HepG2 (cell line): Measurements from ENCODE around the gene SH3GLB2. TPM values are rescaled to one million over a fixed set of nuclear protein-coding genes. Genes with fewer than 3 reads are reported as not detected.
A peak's percentile ranks its signal among the peaks of the same experiment; 100 is the strongest.

Experiments
- ATAC-seq: fragments of 200-7000 bp; cut with Tn5 transposase; 3 replicates; pipeline ENCODE4 v1.9.1; 2020; ENCODE audit warnings: mild to moderate bottlenecking, moderate library complexity
- BruUV-seq: library from RNA; stranded (reverse); fragments of 400-500 nt; replicated peaks from 2 replicates; lab custom pipeline; 2021; lab: Mats Ljungman, UMichigan
- CTCF ChIA-PET: fragments of 300-600 bp; formaldehyde crosslinking; extraction: SDS; loops from one replicate; lab custom pipeline; 2021; ENCODE audit warnings: low total read pairs, inconsistent platforms, low intra/inter-chr PET ratio; lab: Yijun Ruan, JAX
- POLR2A ChIA-PET: fragments of 350-600 bp; sonication (Branson Sonifier 250); formaldehyde crosslinking; loops from one replicate; lab custom pipeline; 2020; ENCODE audit warnings: antibody characterized with exemption, inconsistent platforms; lab: Yijun Ruan, JAX
- DNase-seq: peaks from one replicate; pipeline ENCODE4 v3.0.0-alpha.2; 2015; ENCODE audit warnings: low spot score
- FAIRE-seq: peaks from 3 replicates; lab custom pipeline; 2011; peaks lifted over from hg19 to GRCh38; lab: Jason Lieb, UNC
- H2AFZ ChIP-seq: one replicate; pipeline ENCODE4 v1.6.1; 2011; ENCODE audit warnings: low read length, inconsistent platforms
- H3K27ac ChIP-seq: fragments of 300-600 bp; 3 replicates; pipeline ENCODE4 v1.8.0; 2011; ENCODE audit warnings: mixed run types, mild to moderate bottlenecking, mixed read lengths, low read length, inconsistent platforms; ENCODE audit not compliant: insufficient read depth; ENCODE audit errors: extremely low read length
- H3K27me3 ChIP-seq, 2 experiments: fragments of 200-600 bp in 1 of 2; 2 replicates in 1 of 2; 3 replicates in 1 of 2; pipeline versions ENCODE4 v1.6.0 to v1.8.0; 2011; ENCODE audit warnings: low read length in 2 of 2, mild to moderate bottlenecking in 2 of 2, moderate library complexity in 2 of 2, inconsistent platforms in 1 of 2; ENCODE audit not compliant: insufficient read depth in 2 of 2, control insufficient read depth in 1 of 2
- H3K36me3 ChIP-seq, 2 experiments: fragments of 200-600 bp in 1 of 2; replicated peaks in 1 of 2; 2 replicates in 1 of 2; 3 replicates in 1 of 2; pipeline versions ENCODE4 v1.5.1 to v1.8.0; 2011; ENCODE audit warnings: low read length in 2 of 2, inconsistent platforms in 1 of 2; ENCODE audit not compliant: insufficient read depth in 2 of 2, control insufficient read depth in 1 of 2
- H3K4me1 ChIP-seq: 2 replicates; pipeline ENCODE4 v1.5.1; 2012; ENCODE audit warnings: low read length, inconsistent platforms; ENCODE audit not compliant: insufficient read depth
- H3K4me2 ChIP-seq: 2 replicates; pipeline ENCODE4 v1.6.0; 2011; ENCODE audit warnings: low read depth, low read length, inconsistent platforms
- H3K4me3 ChIP-seq, 3 experiments: fragments of 200-600 bp in 1 of 3; sonication (generic), shearing (Covaris generic) in 1 of 3; replicated peaks in 1 of 3; 2 replicates each; pipeline ENCODE4 v1.5.1; 2011 to 2016; ENCODE audit warnings: low read length in 3 of 3, inconsistent platforms in 2 of 3, low read depth in 2 of 3, mild to moderate bottlenecking in 2 of 3, control low read depth in 1 of 3, mixed read lengths in 1 of 3; ENCODE audit not compliant: insufficient read depth in 1 of 3
- H3K79me2 ChIP-seq: one replicate; pipeline ENCODE4 v1.6.1; 2011; ENCODE audit warnings: low read length, inconsistent platforms; ENCODE audit not compliant: insufficient read depth
- H3K9ac ChIP-seq: 2 replicates; pipeline ENCODE4 v1.6.0; 2011; ENCODE audit warnings: mild to moderate bottlenecking, low read depth, low read length, inconsistent platforms; ENCODE audit not compliant: insufficient read depth
- H3K9me3 ChIP-seq: 2 replicates; pipeline ENCODE4 v1.5.1; 2012; ENCODE audit warnings: mild to moderate bottlenecking, low read length
- H4K20me1 ChIP-seq: 2 replicates; pipeline ENCODE4 v1.6.0; 2011; ENCODE audit warnings: inconsistent platforms, mild to moderate bottlenecking, low read length, moderate library complexity; ENCODE audit not compliant: insufficient read depth
- CC2D1A ChIP-seq: sonication (generic); formaldehyde crosslinking; IDR thresholded peaks from 2 replicates; pipeline ENCODE4 v1.8.1; 2023; ENCODE audit warnings: mild to moderate bottlenecking, missing genetic modification reagents
- GTF2F1 ChIP-seq: fragments of 150-350 bp; IDR thresholded peaks from 2 replicates; pipeline ENCODE4 v1.6.1; 2014; ENCODE audit warnings: low read length
- HHEX ChIP-seq: IDR thresholded peaks from 2 replicates; pipeline ENCODE4 v1.6.1; 2016; ENCODE audit warnings: control low read depth
- IKZF1 ChIP-seq: fragments of 450-650 bp; IDR thresholded peaks from 2 replicates; pipeline ENCODE4 v1.7.1; 2016
- RBFOX2 ChIP-seq: fragments of 200-400 bp; formaldehyde crosslinking; IDR thresholded peaks from 2 replicates; pipeline ENCODE4 v1.6.1; 2017; ENCODE audit warnings: low read depth, mild to moderate bottlenecking, low read length
- REL ChIP-seq: sonication (generic); formaldehyde crosslinking; conservative IDR thresholded peaks from 2 replicates; pipeline ENCODE4 v1.8.0; 2022; ENCODE audit warnings: mild to moderate bottlenecking, missing genetic modification reagents, moderate library complexity
- SYNCRIP ChIP-seq: fragments of 200-400 bp; formaldehyde crosslinking; IDR thresholded peaks from 2 replicates; pipeline ENCODE4 v1.6.1; 2018; ENCODE audit warnings: mild to moderate bottlenecking, low read depth, low read length; ENCODE audit not compliant: insufficient read depth
- ZMAT3 ChIP-seq: sonication (generic); formaldehyde crosslinking; conservative IDR thresholded peaks from 2 replicates; pipeline ENCODE4 v1.7.0; 2021; ENCODE audit warnings: missing genetic modification reagents
- ZNF432 ChIP-seq: sonication (generic); formaldehyde crosslinking; IDR thresholded peaks from 2 replicates; pipeline ENCODE4 v1.5.0; 2020; ENCODE audit warnings: missing genetic modification reagents, mild to moderate bottlenecking, borderline replicate concordance
- ZNF644 ChIP-seq: IDR thresholded peaks from 2 replicates; pipeline ENCODE4 v1.6.1; 2016; ENCODE audit warnings: low read depth
- ZSCAN9 ChIP-seq: IDR thresholded peaks from 2 replicates; pipeline ENCODE4 v1.6.1; 2016; ENCODE audit warnings: borderline replicate concordance
- WGBS: methylation state at CpG from one replicate; pipeline ENCODE4 v1.1.6; 2017; ENCODE audit warnings: low lambda C conversion rate; 5-methylcytosine and 5-hydroxymethylcytosine counted together
- in situ Hi-C: cut with HindIII; loops from 2 replicates; pipeline ENCODE4 v1.10.0; 2017; ENCODE audit warnings: low pct_unique_long_range_greater_than_20kb; ENCODE audit not compliant: extremely low pct_ligation_motif_present
- intact Hi-C: fragments of 100-400 bp; cut with micrococcal nuclease; formaldehyde crosslinking; loops from one replicate; pipeline ENCODE4 v1.10.0; 2022; ENCODE audit not compliant: unreplicated experiment
- polyA plus RNA-seq, 8 experiments: library from polyadenylated mRNA; depleted of rRNA in 3 of 8; stranded (reverse) in 7 of 8; unstranded in 1 of 8; fragments of >200 nt; fragmentation: Illumina TruSeq in 4 of 8; extraction: Trizol in 4 of 8; gene quantifications; 2 replicates each; pipeline versions ENCODE4 v1.2.1 to v1.2.3, GENCODE V29; 2011 to 2016; ENCODE audit warnings: low read depth in 4 of 8, missing spikeins in 1 of 8, mixed read lengths in 1 of 8; ENCODE audit not compliant: insufficient read depth in 1 of 8
- total RNA-seq, 5 experiments: library from RNA; depleted of rRNA; stranded (reverse); fragments of >200 nt; fragmentation: Illumina TruSeq; extraction: Trizol; gene quantifications; 2 replicates each; pipeline ENCODE4 v1.2.3, GENCODE V29; 2016; ENCODE audit warnings: low read depth in 1 of 5
- TF ChIP-seq, protein P1 (sequence below): sonication (generic); formaldehyde crosslinking; IDR thresholded peaks from 2 replicates; pipeline ENCODE4 v1.5.1; 2020; ENCODE audit warnings: mild to moderate bottlenecking, moderate library complexity, missing genetic modification reagents
- TF ChIP-seq, protein P2 (sequence below): sonication (generic); formaldehyde crosslinking; IDR thresholded peaks from 2 replicates; pipeline ENCODE4 v1.5.1; 2020; ENCODE audit warnings: missing genetic modification reagents, mild to moderate bottlenecking, borderline replicate concordance
- TF ChIP-seq, protein P3 (sequence below): sonication (generic); formaldehyde crosslinking; IDR thresholded peaks from 2 replicates; pipeline ENCODE4 v1.5.0; 2020; ENCODE audit warnings: mild to moderate bottlenecking, missing genetic modification reagents
- TF ChIP-seq, protein P4 (sequence below): IDR thresholded peaks from 2 replicates; pipeline ENCODE4 v1.6.1; 2016; ENCODE audit warnings: low read depth
- TF ChIP-seq, protein P5 (sequence below): sonication (generic); formaldehyde crosslinking; IDR thresholded peaks from 2 replicates; pipeline ENCODE4 v1.5.0; 2020; ENCODE audit warnings: missing genetic modification reagents, mild to moderate bottlenecking, borderline replicate concordance

Gene SH3GLB2
- total and polyA plus RNA-seq, 2 of the 13 experiments (the other 11 are each of a cell fraction or from before 2014, with no cell fraction given), result 24.0 to 40.6 TPM

DNA sequence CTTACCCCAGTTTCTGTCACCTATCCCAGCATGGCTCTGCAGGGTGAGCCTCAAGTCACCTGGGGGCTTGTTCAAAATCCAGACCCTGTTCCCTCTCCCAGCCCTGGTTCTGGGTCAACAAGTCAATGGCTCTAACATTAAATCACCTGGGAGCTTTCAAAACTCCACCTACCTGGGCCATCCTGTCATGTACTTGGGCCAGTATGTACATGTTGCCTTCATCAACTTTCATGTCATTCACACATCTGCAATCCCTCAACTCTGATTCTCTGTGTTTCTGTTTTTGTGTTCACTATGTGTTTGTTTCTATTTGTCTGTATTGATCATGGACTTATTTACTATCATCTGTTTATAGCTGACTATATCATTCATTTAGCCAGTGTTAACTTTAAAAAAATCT, 2.1 kb upstream of the SH3GLB2 start (continued):
- TF ChIP-seq, protein P1, sequence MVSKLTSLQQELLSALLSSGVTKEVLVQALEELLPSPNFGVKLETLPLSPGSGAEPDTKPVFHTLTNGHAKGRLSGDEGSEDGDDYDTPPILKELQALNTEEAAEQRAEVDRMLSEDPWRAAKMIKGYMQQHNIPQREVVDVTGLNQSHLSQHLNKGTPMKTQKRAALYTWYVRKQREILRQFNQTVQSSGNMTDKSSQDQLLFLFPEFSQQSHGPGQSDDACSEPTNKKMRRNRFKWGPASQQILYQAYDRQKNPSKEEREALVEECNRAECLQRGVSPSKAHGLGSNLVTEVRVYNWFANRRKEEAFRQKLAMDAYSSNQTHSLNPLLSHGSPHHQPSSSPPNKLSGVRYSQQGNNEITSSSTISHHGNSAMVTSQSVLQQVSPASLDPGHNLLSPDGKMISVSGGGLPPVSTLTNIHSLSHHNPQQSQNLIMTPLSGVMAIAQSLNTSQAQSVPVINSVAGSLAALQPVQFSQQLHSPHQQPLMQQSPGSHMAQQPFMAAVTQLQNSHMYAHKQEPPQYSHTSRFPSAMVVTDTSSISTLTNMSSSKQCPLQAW (CRISPR knock-in tag), result no peak
- TF ChIP-seq, protein P2, sequence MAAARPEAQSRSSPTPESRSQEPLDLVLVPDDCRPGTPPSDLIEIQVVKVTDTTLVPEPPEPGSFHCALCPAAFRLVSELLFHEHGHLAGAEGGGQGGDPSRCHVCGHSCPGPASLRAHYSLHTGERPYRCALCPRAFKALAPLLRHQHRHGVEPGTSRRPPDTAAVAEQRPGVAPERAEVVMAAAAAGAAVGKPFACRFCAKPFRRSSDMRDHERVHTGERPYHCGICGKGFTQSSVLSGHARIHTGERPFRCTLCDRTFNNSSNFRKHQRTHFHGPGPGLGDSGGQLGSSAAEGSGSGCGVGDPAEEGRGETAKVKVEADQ (CRISPR knock-in tag), result no peak
- TF ChIP-seq, protein P3, sequence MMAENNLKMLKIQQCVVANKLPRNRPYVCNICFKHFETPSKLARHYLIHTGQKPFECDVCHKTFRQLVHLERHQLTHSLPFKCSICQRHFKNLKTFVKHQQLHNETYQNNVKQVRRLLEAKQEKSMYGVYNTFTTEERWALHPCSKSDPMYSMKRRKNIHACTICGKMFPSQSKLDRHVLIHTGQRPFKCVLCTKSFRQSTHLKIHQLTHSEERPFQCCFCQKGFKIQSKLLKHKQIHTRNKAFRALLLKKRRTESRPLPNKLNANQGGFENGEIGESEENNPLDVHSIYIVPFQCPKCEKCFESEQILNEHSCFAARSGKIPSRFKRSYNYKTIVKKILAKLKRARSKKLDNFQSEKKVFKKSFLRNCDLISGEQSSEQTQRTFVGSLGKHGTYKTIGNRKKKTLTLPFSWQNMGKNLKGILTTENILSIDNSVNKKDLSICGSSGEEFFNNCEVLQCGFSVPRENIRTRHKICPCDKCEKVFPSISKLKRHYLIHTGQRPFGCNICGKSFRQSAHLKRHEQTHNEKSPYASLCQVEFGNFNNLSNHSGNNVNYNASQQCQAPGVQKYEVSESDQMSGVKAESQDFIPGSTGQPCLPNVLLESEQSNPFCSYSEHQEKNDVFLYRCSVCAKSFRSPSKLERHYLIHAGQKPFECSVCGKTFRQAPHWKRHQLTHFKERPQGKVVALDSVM, result no peak
- TF ChIP-seq, all 625 proteins: peak for 0

DNA sequence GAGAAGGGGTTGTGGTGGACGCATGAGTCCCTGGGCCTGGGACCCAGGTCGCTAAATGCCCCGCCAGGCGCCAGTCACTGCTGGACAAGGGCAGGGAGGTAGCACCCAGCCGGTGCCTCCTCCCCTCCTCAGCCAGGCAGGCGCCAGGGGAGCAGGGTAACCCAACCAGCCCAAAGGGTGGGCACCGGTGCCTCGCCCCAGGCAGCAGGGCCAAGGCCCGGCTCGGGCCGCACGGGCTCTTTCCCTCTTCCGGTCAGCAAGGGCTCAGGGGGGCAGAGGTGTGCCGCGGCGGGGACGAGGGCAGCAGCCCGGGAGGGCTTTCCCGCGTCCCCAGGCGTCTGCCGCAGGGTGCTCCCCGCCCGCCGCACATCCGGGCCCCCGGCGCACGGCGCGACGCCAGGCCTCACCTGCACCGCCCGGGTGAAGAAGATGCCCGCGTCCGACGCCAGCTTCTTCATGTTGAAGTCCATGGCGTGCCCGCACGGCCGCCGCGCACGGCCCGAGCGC, 393 bp downstream of the SH3GLB2 start:
- Histone ChIP-seq H3K9me3 (no peaks in the 10 kb centered on the region), H3K9ac (peak overlapping the region; percentile 78), H3K36me3 (no peaks in the 10 kb centered on the region), H3K27ac (peak overlapping the region; percentile 55), H3K79me2 (peaks cover 14% of the 10 kb centered on the region), H2AFZ (no peak overlapping the region), H3K27me3 (no peaks in the 10 kb centered on the region), H3K4me2 (peak overlapping the region; percentile 87), H4K20me1 (peaks cover 5% of the 10 kb centered on the region; the same call in 1 of the 2 replicates), H3K4me1 (peaks cover 38% of the 10 kb centered on the region), H3K4me3 (peak overlapping the region; percentile 65 to 76 (median 69); a peak in 5 of 6 replicates)
- ChIA-PET POLR2A (interaction anchor here (0.9 to 1.5 kb wide), 6 partner anchors 9 to 210 kb away, joined by 4 to 12 read pairs (median 6); partner anchors contain the start of genes CRAT, DOLPP1, ENDOG and MIGA2), CTCF (no interaction called here)
- 9% methylated on average over 4 of the region's 47 CpGs for WGBS
- no TSS peak for BruUV-seq
- ATAC-seq (peak; percentile 52), DNase-seq (peak; percentile 24), FAIRE-seq (no peak)
- intact Hi-C loops, result no loop called here
- in situ Hi-C loops, result no loop called here
- TF ChIP-seq CC2D1A, result no peak
- no peak for TF ChIP-seq ZMAT3
- TF ChIP-seq GTF2F1, result no peak
- TF ChIP-seq ZNF432 (CRISPR knock-in tag), result no peak
- TF ChIP-seq, protein P4, sequence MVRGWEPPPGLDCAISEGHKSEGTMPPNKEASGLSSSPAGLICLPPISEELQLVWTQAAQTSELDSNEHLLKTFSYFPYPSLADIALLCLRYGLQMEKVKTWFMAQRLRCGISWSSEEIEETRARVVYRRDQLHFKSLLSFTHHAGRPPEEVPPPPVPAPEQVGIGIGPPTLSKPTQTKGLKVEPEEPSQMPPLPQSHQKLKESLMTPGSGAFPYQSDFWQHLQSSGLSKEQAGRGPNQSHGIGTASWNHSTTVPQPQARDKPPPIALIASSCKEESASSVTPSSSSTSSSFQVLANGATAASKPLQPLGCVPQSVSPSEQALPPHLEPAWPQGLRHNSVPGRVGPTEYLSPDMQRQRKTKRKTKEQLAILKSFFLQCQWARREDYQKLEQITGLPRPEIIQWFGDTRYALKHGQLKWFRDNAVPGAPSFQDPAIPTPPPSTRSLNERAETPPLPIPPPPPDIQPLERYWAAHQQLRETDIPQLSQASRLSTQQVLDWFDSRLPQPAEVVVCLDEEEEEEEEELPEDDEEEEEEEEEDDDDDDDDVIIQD (CRISPR knock-in tag), result no peak
- TF ChIP-seq RBFOX2, result peak; percentile 44; the same call in 1 of the 2 replicates
- TF ChIP-seq ZSCAN9 (CRISPR knock-in tag), result no peak
- TF ChIP-seq, protein P5, sequence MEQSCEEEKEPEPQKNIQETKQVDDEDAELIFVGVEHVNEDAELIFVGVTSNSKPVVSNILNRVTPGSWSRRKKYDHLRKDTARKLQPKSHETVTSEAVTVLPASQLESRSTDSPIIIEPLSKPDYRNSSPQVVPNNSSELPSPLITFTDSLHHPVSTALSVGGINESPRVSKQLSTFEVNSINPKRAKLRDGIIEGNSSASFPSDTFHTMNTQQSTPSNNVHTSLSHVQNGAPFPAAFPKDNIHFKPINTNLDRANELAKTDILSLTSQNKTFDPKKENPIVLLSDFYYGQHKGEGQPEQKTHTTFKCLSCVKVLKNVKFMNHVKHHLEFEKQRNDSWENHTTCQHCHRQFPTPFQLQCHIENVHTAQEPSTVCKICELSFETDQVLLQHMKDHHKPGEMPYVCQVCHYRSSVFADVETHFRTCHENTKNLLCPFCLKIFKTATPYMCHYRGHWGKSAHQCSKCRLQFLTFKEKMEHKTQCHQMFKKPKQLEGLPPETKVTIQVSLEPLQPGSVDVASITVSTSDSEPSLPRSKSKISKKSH (CRISPR knock-in tag), result no peak
- TF ChIP-seq IKZF1, result no peak
- no peak for TF ChIP-seq ZNF644
- no peak for TF ChIP-seq REL
- no peak for TF ChIP-seq HHEX (CRISPR knock-in tag)
- no peak for TF ChIP-seq SYNCRIP
